A673 (cell line): ENCODE measurements around the gene SVOPL. TPM values are rescaled to one million over a fixed set of nuclear protein-coding genes. Genes with fewer than 3 reads are reported as not detected.

ENCODE experiments used
- BruUV-seq: library from RNA; stranded (reverse); fragments of 400-500 nt; replicated peaks from 2 replicates; lab custom pipeline; 2021; lab: Mats Ljungman, UMichigan
- CTCF ChIA-PET: fragments of 300-600 bp; sonication (Branson Sonifier 250); formaldehyde crosslinking; loops from one replicate; lab custom pipeline; 2022; ENCODE audit warnings: antibody characterized with exemption; lab: Charles Lee
- POLR2A ChIA-PET: fragments of 300-600 bp; sonication (Branson Sonifier 250); formaldehyde crosslinking; loops from one replicate; lab custom pipeline; 2022; ENCODE audit warnings: antibody characterized with exemption; ENCODE audit not compliant: low non-redundant PET; lab: Charles Lee
- DNase-seq: peaks from one replicate; pipeline ENCODE4 v3.0.0-alpha.2; 2015; ENCODE audit warnings: low spot score
- H3K27ac ChIP-seq: fragments of 200-600 bp; sonication (generic); 2 replicates; pipeline ENCODE4 v1.5.1; 2016; ENCODE audit warnings: mixed run types, low read depth, mild to moderate bottlenecking, mixed read lengths, antibody characterized with exemption, low read length; ENCODE audit not compliant: poor library complexity, severe bottlenecking
- H3K27me3 ChIP-seq: fragments of 200-600 bp; sonication (generic); replicated peaks from 2 replicates; pipeline ENCODE4 v1.6.1; 2017; ENCODE audit warnings: mixed run types, low read depth, mild to moderate bottlenecking, mixed read lengths, antibody characterized with exemption, low read length; ENCODE audit not compliant: insufficient read depth, poor library complexity
- H3K36me3 ChIP-seq: fragments of 200-600 bp; sonication (generic); 2 replicates; pipeline ENCODE4 v1.6.1; 2016; ENCODE audit warnings: mixed run types, mild to moderate bottlenecking, mixed read lengths, antibody characterized with exemption, low read length; ENCODE audit not compliant: insufficient read depth, poor library complexity, severe bottlenecking
- H3K4me1 ChIP-seq: fragments of 200-600 bp; sonication (generic); 2 replicates; pipeline ENCODE4 v1.6.1; 2017; ENCODE audit warnings: mixed run types, mild to moderate bottlenecking, mixed read lengths, antibody characterized with exemption, low read length; ENCODE audit not compliant: insufficient read depth, poor library complexity, severe bottlenecking
- H3K4me3 ChIP-seq: fragments of 200-600 bp; sonication (generic); 2 replicates; pipeline ENCODE4 v1.5.1; 2016; ENCODE audit warnings: low read depth, mixed run types, mild to moderate bottlenecking, mixed read lengths, low read length; ENCODE audit not compliant: poor library complexity, severe bottlenecking
- H3K9me3 ChIP-seq: fragments of 200-600 bp; sonication (generic); 2 replicates; pipeline ENCODE4 v1.6.1; 2016; ENCODE audit warnings: mixed run types, low read depth, mild to moderate bottlenecking, mixed read lengths, antibody characterized with exemption, low read length; ENCODE audit not compliant: poor library complexity, severe bottlenecking
- CTCF ChIP-seq: fragments of 300-800, 200-600 bp; sonication (generic); conservative IDR thresholded peaks from 2 replicates; pipeline ENCODE4 v1.5.1; 2017; ENCODE audit warnings: low read depth, mild to moderate bottlenecking, antibody characterized with exemption, low read length, moderate library complexity, mixed read lengths
- EZH2 ChIP-seq: fragments of 200-600 bp; sonication (generic); IDR thresholded peaks from 2 replicates; pipeline ENCODE4 v1.6.1; 2017; ENCODE audit warnings: borderline replicate concordance, low read depth, mild to moderate bottlenecking, mixed read lengths, antibody characterized with exemption, low read length; ENCODE audit not compliant: poor library complexity, severe bottlenecking
- intact Hi-C: fragments of 100-400 bp; cut with micrococcal nuclease; formaldehyde crosslinking; loops from one replicate; pipeline ENCODE4 v1.10.0; 2022; ENCODE audit not compliant: unreplicated experiment
- total RNA-seq: library from RNA; stranded (reverse); gene quantifications from 2 replicates; pipeline ENCODE4 v1.2.3, GENCODE V29; 2021

The SVOPL gene
- total RNA-seq, 1 experiment from 2014 or later = not detected

GRCh38 chr7:138608275-138608674, 92.9 kb downstream of the SVOPL start:
- Histone ChIP-seq H3K36me3 (no peaks in the 10 kb centered on the region), H3K4me3 (no peak overlapping the region), H3K27me3 (no peaks in the 10 kb centered on the region), H3K9me3 (no peaks in the 10 kb centered on the region), H3K27ac (no peak overlapping the region), H3K4me1 (peaks cover 4% of the 10 kb centered on the region)
- ChIA-PET CTCF (no interaction called here), POLR2A (no interaction called here)
- no TSS peak for BruUV-seq
- intact Hi-C loops = no loop called here
- no peak for TF ChIP-seq CTCF
- TF ChIP-seq EZH2 = no peak
- peak; percentile 73 for DNase-seq

GRCh38 chr7:138607216-138608126, 93.7 kb downstream of the SVOPL start:
- Histone ChIP-seq H3K36me3 (no peaks in the 10 kb centered on the region), H3K27me3 (no peaks in the 10 kb centered on the region), H3K4me1 (peaks cover 4% of the 10 kb centered on the region), H3K4me3 (no peak overlapping the region), H3K27ac (no peak overlapping the region), H3K9me3 (no peaks in the 10 kb centered on the region)
- TF ChIP-seq EZH2 (no peak), CTCF (no peak)
- BruUV-seq = no TSS peak
- intact Hi-C loops = no loop called here
- CTCF ChIA-PET = no interaction called here
- POLR2A ChIA-PET = no interaction called here
- DNase-seq = no peak

- H3K4me1 ChIP-seq = peaks cover 4% of the 10 kb centered on the region
- no peaks in the 10 kb centered on the region for H3K9me3 ChIP-seq
- TF ChIP-seq EZH2 (no peak), CTCF (no peak)
- BruUV-seq = no TSS peak
- H3K4me3 ChIP-seq = no peak overlapping the region
- H3K36me3 ChIP-seq = no peaks in the 10 kb centered on the region
- H3K27me3 ChIP-seq = no peaks in the 10 kb centered on the region
- POLR2A ChIA-PET = interaction anchor here (0.6 kb wide), 1 partner anchor 465 kb away, joined by 6 read pairs; no protein-coding TSS in a partner anchor
- intact Hi-C loops = no loop called here
- DNase-seq = no peak
- CTCF ChIA-PET = no interaction called here
- no peak overlapping the region for H3K27ac ChIP-seq
These were observed 94.9 kb downstream of the SVOPL start for GRCh38 chr7:138606236-138606635.
